ENCODE results near the gene MDP1. TPM values are rescaled to one million over a fixed set of nuclear protein-coding genes. Genes with fewer than 3 reads are reported as not detected.
A peak's percentile ranks its signal among the peaks of the same experiment; 100 is the strongest.

MDP1 gene
- polyA plus RNA-seq, 1 donor from 2014 or later = 33.5 TPM

DNA sequence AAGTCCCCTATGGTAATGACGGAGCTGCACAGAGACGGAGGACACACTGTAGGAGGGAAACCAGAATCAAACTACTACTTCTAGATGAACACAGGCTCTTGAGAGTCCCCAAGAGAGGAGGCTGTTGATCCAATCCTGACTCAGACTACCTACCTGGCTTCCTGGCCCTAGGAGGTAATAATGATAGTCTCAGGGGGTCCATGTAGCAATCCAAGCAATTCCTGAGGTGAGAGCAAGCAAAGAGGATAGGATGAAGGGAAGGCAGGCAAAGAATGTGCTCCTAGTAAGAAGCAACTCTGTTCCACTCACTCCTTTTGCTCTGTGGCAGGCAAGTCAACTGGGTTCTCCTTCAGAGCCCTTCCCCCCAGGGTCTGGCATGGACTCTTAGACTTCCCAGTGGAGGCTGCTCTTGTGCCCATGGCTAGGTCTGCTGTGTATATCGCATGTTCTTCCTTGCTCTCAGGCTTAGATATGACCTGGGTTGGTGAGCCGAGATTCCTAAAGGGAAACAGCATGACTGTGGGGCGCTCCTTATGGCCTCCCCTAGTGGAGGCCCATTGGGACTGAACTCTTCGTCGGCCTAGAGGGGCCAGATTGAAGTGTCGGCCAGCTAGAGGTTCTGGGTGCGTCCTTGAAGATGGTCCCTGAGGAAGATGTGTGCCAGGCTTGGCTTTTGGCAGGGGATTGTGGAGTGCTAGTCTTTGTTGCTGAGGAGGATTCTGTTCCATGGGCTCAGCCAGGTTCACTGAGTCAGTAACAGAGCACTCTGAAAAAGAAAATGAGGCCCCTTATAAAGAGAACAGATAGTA lies 24.4 kb upstream of the MDP1 start:
- Mint-ChIP-seq H3K4me1 (peaks cover 39 to 45% (median 44%) of the 10 kb centered on the region in 3 donors), H3K9me3 (no peaks in the 10 kb centered on the region)

DNA sequence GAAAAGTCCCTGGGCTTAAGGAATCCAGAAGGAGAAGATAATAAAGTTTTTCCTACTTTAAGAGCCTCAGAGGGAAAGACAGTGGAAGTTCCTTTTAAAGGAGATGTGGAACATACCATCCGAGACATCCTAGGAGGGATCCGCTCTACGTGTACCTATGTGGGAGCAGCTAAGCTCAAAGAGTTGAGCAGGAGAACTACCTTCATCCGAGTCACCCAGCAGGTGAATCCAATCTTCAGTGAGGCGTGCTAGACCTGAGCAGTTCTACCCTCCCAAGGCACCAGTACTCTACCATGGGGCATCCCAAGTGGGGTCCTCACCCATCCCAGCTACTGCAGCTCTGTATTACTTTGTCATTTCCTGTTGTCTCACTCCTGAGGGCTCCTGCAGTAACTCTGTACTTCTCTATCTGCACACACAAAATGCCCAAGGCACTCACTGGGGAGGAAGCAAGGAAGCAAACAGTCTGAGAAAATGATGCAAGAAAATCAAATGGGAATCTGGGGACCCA lies 22.7 kb upstream of the MDP1 start:
- no peaks in the 10 kb centered on the region for H3K27me3 Mint-ChIP-seq
- H3K4me3 Mint-ChIP-seq = peak overlapping the region in 2 of 4 donors; percentile 39 to 92
- H3K36me3 Mint-ChIP-seq = no peaks in the 10 kb centered on the region

More for the DNA sequence above, 24.4 kb upstream of the MDP1 start:
- Mint-ChIP-seq H3K4me3 (peak overlapping the region; percentile 79 to 96 (median 93)), H3K36me3 (peaks cover 2% of the 10 kb centered on the region), H3K27me3 (no peaks in the 10 kb centered on the region), H3K27ac (peak overlapping the region; percentile 44 to 92 (median 59))

DNA sequence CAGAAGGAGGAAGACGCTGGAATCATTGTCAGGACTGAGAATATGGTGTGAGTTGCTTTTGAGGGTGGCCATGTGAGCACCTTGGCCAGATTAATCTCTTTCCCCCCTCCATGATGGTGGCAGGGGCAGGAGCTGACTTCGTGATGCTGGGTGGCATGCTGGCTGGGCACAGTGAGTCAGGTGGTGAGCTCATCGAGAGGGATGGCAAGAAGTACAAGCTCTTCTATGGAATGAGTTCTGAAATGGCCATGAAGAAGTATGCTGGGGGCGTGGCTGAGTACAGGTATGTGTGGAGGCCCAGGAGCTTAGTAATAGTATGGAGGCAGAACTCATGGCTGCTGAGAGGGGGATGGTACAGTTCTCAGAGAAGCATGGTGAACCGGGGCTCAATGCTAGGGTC lies 22.3 kb upstream of the MDP1 start:
- Mint-ChIP-seq H3K4me1 (peaks cover 28 to 52% (median 44%) of the 10 kb centered on the region in 3 donors), H3K27me3 (no peaks in the 10 kb centered on the region), H3K9me3 (no peaks in the 10 kb centered on the region), H3K4me3 (peak overlapping the region in 2 of 4 donors; percentile 39 to 92), H3K27ac (peak overlapping the region in 1 of 3 donors; percentile 39), H3K36me3 (no peaks in the 10 kb centered on the region)

More for the DNA sequence above, 22.7 kb upstream of the MDP1 start:
- Mint-ChIP-seq H3K27ac (peak overlapping the region; percentile 35 to 92 (median 84)), H3K9me3 (no peaks in the 10 kb centered on the region), H3K4me1 (peaks cover 31 to 48% (median 45%) of the 10 kb centered on the region in 3 donors)

DNA sequence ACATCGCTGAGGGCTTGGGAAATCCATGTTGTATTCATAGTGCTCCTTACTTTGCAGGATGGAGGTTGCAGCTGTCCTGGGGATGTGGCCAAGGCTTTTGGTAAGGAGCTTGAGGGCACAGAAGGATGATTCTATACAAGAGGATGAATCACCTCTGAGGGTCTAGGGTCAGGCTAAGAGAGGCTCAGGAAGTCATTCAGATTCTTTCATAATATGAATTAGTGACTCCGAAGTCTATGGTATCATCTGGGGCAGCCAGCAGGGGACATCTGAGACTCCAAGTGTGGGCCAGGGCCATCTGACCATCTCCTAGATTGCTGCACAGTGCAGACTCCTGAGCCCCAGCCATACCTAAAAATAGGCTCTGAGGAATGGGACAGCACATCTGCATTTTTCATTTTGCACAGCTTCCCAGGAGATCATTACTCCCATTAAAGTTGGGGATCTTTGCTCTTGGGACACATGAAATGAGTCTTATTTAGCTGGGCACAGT lies 21.6 kb upstream of the MDP1 start:
- Mint-ChIP-seq H3K4me1 (peaks cover 21 to 53% (median 49%) of the 10 kb centered on the region in 3 donors), H3K4me3 (peak overlapping the region in 2 of 4 donors; percentile 1 to 92), H3K9me3 (no peaks in the 10 kb centered on the region), H3K27me3 (no peaks in the 10 kb centered on the region), H3K27ac (peak overlapping the region in 1 of 3 donors; percentile 39), H3K36me3 (no peaks in the 10 kb centered on the region)

DNA sequence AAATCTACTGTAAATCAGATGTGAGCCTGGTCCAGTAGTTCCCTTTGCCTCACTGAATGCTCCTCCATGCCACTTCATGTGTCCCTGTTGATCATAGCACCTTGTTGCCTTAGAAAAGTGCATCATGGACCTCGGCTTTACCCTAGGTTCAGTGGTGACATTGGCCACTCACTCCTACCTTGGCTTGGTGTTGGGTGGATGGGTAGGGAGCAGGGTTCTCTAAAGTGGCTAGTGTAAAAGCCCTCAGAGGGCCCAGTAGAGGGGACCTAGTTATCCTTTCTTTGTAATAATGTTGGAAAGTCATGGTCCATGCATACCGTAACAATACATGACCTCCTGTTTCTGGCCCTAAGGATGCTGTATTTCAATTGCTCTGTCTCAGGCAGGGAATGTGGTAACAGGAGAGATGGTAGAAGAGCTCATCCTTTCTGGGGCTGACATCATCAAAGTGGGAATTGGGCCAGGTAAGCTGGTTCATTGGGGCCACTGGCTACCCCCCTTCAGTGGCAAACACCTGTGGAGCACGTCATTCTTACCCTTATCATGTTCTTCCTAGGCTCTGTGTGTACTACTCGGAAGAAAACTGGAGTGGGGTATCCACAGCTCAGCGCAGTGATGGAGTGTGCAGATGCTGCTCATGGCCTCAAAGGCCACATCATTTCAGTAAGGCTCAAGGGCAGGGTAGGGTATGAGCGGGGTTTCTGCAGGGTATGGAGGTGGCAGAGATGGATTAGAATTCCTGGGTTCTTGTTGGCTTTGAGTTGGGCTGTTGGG lies 21.0 kb upstream of the MDP1 start:
- Mint-ChIP-seq H3K4me1 (peaks cover 23 to 53% (median 48%) of the 10 kb centered on the region in 3 donors), H3K9me3 (no peaks in the 10 kb centered on the region), H3K27me3 (no peaks in the 10 kb centered on the region), H3K4me3 (peak overlapping the region in 1 of 4 donors; percentile 92), H3K36me3 (no peaks in the 10 kb centered on the region), H3K27ac (peak overlapping the region in 1 of 3 donors; percentile 77)

DNA sequence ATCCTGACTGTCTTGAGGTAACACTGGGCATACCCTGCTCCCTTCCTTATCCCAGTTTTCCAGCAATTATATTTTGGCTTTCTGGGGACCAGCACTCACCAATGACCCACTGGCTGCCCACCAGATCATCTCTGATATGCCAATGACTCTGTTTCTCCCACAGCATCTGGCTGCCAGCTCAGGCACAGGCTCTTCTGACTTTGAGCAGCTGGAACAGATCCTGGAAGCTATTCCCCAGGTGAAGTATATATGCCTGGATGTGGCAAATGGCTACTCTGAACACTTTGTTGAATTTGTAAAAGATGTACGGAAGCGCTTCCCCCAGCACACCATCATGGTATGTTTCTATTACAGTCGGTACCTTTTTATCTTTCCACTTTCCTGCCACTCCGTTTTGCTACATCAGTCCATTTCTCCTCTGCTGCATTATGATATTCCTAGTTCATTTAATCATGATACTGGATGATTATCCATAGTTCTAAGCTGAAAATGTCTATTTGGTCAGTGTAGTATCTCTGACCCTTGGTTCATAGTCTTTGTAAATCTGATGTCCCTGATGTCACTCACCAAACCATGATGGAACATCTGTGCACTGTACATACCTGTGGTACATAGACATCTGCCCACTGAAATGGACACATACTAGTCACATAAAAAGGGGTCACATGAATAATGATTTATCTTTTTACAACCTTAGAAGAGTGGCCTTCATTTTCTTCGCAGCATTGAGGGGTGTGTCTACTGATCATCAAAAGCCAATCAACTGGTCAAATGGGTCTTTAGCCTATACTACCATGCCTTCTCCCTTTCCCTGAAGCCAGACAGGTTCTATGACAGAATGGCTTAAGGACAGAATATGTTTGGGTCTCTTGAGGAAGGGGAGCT lies 20.2 kb upstream of the MDP1 start:
- Mint-ChIP-seq H3K36me3 (no peaks in the 10 kb centered on the region), H3K4me3 (peak overlapping the region in 1 of 4 donors; percentile 92), H3K9me3 (no peaks in the 10 kb centered on the region), H3K27me3 (no peaks in the 10 kb centered on the region), H3K4me1 (peaks cover 30 to 57% (median 53%) of the 10 kb centered on the region in 3 donors), H3K27ac (peak overlapping the region; percentile 76 to 81 (median 77))

DNA sequence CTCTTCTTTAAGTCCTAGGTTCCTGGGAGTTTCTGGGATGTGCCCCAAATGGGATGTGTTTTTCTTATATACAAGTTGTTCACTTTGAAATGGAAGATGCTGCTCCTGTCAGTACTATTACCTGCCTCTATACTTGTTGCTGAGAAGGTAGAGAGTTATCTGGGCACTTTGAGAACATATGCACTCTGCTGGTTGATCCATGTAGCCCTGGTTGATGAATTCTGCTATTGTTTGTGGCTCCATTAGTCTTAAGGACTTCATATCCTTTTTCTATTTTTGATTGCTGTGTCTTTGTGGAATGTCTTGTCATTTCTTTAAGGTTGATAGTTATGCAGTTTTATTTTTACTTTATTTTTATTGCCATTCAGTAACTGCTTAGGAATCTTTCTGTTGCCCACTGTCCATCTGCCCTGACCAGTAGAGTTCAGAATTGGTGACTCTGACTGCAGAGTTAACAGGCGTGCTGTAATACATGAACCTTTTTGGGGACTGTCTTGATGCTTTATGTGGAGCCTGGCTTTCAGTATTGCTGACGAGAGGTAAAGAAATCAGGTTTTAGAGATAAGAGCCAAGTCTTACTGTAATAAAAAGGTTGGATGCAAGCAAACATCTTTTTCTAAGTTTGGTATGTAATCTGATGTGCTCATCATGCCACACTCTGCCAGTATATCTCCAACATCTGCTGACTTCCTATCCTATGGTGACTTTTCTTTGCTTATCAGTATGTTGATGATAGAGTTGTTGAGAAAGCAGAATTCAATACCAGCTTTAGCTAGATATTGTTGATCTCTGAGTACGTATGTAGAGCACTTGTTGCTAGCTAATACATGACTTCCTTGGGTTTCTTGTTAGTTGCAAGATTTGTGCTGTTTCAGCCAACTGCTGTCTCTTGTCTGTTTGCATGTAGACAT lies 18.5 kb upstream of the MDP1 start:
- Mint-ChIP-seq H3K4me3 (peak overlapping the region; percentile 16 to 92 (median 42)), H3K27me3 (no peaks in the 10 kb centered on the region), H3K9me3 (no peaks in the 10 kb centered on the region), H3K27ac (peak overlapping the region; percentile 82 to 89 (median 88)), H3K36me3 (no peaks in the 10 kb centered on the region), H3K4me1 (peaks cover 22 to 45% (median 41%) of the 10 kb centered on the region in 3 donors)

DNA sequence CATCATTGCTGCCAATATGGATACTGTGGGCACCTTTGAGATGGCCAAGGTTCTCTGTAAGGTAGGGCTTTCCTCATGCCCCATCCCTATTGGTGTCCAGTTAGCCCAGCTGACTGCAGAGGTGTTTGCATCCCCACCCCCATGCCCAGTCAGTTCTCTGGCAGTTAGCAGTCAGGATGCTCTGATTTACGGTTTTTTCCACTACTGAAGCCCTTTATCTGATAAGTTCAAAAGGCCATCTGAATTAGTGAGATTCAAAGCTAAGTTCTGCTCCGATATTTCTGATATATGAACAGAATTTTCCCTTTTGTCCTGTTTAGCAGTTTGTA lies 17.6 kb upstream of the MDP1 start:
- Mint-ChIP-seq H3K27ac (peak overlapping the region in 2 of 3 donors; percentile 88 to 94), H3K36me3 (no peaks in the 10 kb centered on the region), H3K4me3 (peak overlapping the region; percentile 92 to 100 (median 99)), H3K9me3 (no peaks in the 10 kb centered on the region), H3K27me3 (no peaks in the 10 kb centered on the region), H3K4me1 (peaks cover 25 to 38% (median 35%) of the 10 kb centered on the region in 3 donors)

DNA sequence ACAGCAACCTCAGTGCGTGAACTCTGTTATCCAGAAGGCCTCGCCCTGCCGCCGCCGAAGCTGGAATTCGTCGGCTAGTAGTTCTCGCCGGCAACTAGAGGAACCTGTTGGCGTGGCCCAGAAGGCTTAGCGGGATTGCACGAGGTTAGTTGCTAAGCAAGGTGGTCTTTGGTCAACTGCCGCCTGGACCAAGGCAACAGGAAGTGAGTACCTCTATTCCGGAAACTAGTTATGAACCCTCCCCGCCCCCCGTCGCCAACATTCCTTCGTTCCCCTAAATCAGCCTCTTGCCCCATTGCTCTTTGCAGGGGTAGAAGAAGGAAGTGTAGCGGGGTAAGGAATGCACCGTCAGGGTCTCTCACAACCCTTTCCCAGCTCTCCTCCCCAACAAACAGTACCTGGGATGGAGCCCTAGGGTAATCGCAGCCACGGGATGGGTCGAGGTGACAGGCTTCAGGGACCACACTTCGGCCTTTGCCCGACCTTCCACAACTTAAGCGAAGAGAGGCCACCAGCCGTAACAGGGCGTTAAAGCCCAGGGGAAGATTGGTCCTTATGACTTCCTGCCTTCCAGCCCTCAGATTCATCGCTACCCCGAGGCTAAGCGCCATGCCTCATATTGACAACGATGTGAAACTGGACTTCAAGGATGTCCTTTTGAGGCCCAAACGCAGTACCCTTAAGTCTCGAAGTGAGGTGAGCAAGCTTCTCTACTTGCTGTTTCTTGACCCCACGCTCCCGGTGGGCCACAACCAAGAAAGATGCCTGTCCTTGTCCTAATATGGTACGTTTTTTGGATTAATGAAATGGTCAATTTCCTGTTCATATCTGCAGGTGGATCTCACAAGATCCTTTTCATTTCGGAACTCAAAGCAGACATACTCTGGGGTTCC lies 17.0 kb upstream of the MDP1 start, which contains the start of gene GMPR2:
Gene GMPR2 (plus strand): TSS at position 285 of the 893 bp plus-strand sequence. CDS start 325 bp downstream, at position 610.
- H3K27ac Mint-ChIP-seq = peak within 1 kb of the TSS; percentile 88 to 97 (median 94)
- H3K4me3 Mint-ChIP-seq = peak within 1 kb of the TSS; percentile 92 to 100 (median 99)
- peaks cover 25 to 34% (median 31%) of the 10 kb centered on the region in 3 donors for H3K4me1 Mint-ChIP-seq
- no peaks in the 10 kb centered on the region for H3K9me3 Mint-ChIP-seq
- H3K36me3 Mint-ChIP-seq = no peaks in the 10 kb centered on the region
- no peaks in the 10 kb centered on the region for H3K27me3 Mint-ChIP-seq

DNA sequence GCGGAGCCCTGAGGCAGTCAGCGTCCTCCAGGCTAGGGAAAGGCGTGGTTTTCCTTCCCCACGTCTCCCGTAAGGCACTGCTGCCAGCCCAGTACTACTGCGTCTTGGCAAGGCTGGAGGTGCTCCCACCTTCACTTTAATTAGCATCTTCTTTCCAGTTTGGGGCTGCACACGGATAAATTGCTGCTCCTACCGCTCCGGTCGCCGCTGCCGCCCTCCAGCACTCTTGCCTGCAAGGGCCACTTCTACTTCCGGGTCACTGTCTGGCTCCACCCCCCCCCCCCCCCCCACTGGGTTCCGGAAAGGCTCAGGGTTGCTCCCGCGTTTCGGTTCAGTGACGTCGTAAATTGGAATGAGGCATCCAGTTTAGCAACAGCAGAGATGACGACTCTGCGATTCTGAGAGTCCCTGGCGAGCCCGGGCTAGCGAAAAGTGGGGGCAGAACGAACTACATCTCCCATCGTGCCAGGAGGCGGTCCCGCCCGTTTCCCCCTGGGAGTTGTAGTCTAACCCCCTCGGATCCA lies 16.3 kb upstream of the MDP1 start, which contains the start of gene NEDD8:
Gene NEDD8 (minus strand): TSS at position 247 of the 524 bp plus-strand sequence. CDS start 100 bp downstream, at position 147.
- Mint-ChIP-seq H3K36me3 (no peaks in the 10 kb centered on the region), H3K27ac (peak within 1 kb of the TSS; percentile 88 to 97 (median 94)), H3K4me1 (peaks cover 27 to 34% (median 28%) of the 10 kb centered on the region in 3 donors), H3K27me3 (no peaks in the 10 kb centered on the region), H3K4me3 (peak within 1 kb of the TSS; percentile 92 to 100 (median 99)), H3K9me3 (no peaks in the 10 kb centered on the region)

DNA sequence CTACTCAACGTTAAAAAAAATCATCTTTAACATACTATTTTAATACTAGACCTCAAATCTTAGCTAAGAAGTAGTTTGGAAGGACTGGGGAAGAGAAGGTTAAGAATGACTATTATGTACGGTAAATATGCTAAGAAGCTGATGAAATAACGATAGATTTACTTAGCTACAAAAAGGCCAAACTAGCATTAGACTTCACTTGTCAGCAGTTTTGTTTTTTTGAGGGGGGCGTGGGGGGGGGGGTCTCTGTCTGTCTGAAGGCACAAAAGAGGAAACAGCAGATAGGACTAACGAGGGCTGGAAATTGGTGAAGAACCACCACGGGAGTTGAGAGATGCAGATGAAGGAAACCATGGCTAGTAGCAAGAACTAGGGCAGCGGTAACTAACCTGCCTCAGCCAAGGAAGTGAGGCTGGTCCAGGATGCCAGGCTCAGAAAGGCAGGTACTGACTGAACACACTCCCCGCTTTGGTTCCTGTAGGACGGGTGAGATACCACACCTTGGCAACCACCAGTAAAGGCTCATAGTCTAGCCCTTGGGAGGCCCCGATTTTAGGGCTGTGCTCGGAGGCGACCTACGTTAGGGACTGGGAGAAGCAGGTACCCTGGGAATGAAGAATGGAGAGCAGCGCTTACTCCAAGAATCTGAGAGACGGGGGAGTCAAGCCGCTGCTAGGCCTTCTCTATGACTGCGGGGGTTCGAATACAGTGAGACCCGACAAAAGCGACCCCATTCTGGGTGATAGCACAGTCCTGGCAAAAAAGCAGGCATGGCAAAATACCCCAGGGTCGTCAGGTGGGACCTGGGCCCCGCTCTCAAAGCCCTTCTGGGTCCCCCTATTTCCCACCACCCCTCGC lies 15.6 kb upstream of the MDP1 start:
- peaks cover 22 to 38% (median 33%) of the 10 kb centered on the region in 3 donors for H3K4me1 Mint-ChIP-seq
- H3K4me3 Mint-ChIP-seq = peak overlapping the region; percentile 92 to 100 (median 99)
- H3K27ac Mint-ChIP-seq = peak overlapping the region; percentile 86 to 97 (median 88)
- H3K27me3 Mint-ChIP-seq = no peaks in the 10 kb centered on the region
- H3K36me3 Mint-ChIP-seq = no peaks in the 10 kb centered on the region
- H3K9me3 Mint-ChIP-seq = no peaks in the 10 kb centered on the region
